Measurements from ENCODE around the gene ADAMTS15. TPM values are rescaled to one million over a fixed set of nuclear protein-coding genes. Genes with fewer than 3 reads are reported as not detected.

The ADAMTS15 gene
- total RNA-seq, 1 donor: 2.2 TPM

GRCh38 chr11:130439876-130440275, 8.6 kb upstream of the ADAMTS15 start:
- H3K4me3 ChIP-seq (ENCODE audit: low read depth, low read length): no peak overlapping the region
- no peak for DNase-seq (ENCODE audit: low read depth)
- TF ChIP-seq CTCF (IDR thresholded peaks at IDR 0.05; ENCODE audit: insufficient read depth, low read depth, low read length): no peak

- TF ChIP-seq CTCF (IDR thresholded peaks at IDR 0.05; ENCODE audit: insufficient read depth, low read depth, low read length): no peak
- H3K4me3 ChIP-seq (ENCODE audit: low read depth, low read length): no peak overlapping the region
- no peak for DNase-seq (ENCODE audit: low read depth)
Measured at GRCh38 chr11:130441719-130442118, 6.7 kb upstream of the ADAMTS15 start.

- no peak overlapping the region for H3K4me3 ChIP-seq (ENCODE audit: low read depth, low read length)
- DNase-seq (ENCODE audit: low read depth): peak; percentile 31
- no peak for TF ChIP-seq CTCF (IDR thresholded peaks at IDR 0.05; ENCODE audit: insufficient read depth, low read depth, low read length)
Measured at GRCh38 chr11:130442737-130443136, 5.7 kb upstream of the ADAMTS15 start.

GRCh38 chr11:130445788-130446187, 2.7 kb upstream of the ADAMTS15 start:
- no peak for TF ChIP-seq CTCF (IDR thresholded peaks at IDR 0.05; ENCODE audit: insufficient read depth, low read depth, low read length)
- no peak overlapping the region for H3K4me3 ChIP-seq (ENCODE audit: low read depth, low read length)
- peak; percentile 48 for DNase-seq (ENCODE audit: low read depth)

GRCh38 chr11:130448039-130448415, 418 bp upstream of the ADAMTS15 start:
- DNase-seq (ENCODE audit: low read depth): no peak
- peak overlapping the region; percentile 74 for H3K4me3 ChIP-seq (ENCODE audit: low read depth, low read length)
- TF ChIP-seq CTCF (IDR thresholded peaks at IDR 0.05; ENCODE audit: insufficient read depth, low read depth, low read length): no peak

GRCh38 chr11:130449310-130449990, 1.0 kb downstream of the ADAMTS15 start:
- DNase-seq (ENCODE audit: low read depth): peak; percentile 16
- TF ChIP-seq CTCF (IDR thresholded peaks at IDR 0.05; ENCODE audit: insufficient read depth, low read depth, low read length): no peak

More at GRCh38 chr11:130449310-130449990, 1.0 kb downstream of the ADAMTS15 start:
- peak overlapping the region; percentile 74 for H3K4me3 ChIP-seq (ENCODE audit: low read depth, low read length)
